PC-3 (cell line): Measurements from ENCODE around the gene KLF1. TPM values are rescaled to one million over a fixed set of nuclear protein-coding genes. Genes with fewer than 3 reads are reported as not detected.
A peak's percentile ranks its signal among the peaks of the same experiment; 100 is the strongest.

Experiments
- ATAC-seq: fragments of 200-7000 bp; cut with Tn5 transposase; 2 replicates; pipeline ENCODE4 v1.9.1; 2020; ENCODE audit warnings: mild to moderate bottlenecking, moderate library complexity
- BruUV-seq: library from RNA; stranded (reverse); fragments of 400-500 nt; replicated peaks from 2 replicates; lab custom pipeline; 2021; lab: Mats Ljungman, UMichigan
- CTCF ChIA-PET: fragments of 300-600 bp; sonication (Branson Sonifier 250); formaldehyde crosslinking; loops from one replicate; lab custom pipeline; 2022; ENCODE audit warnings: antibody characterized with exemption; lab: Charles Lee
- POLR2A ChIA-PET: fragments of 300-600 bp; sonication (Branson Sonifier 250); formaldehyde crosslinking; loops from one replicate; lab custom pipeline; 2022; ENCODE audit warnings: antibody characterized with exemption; ENCODE audit not compliant: unreplicated experiment; lab: Charles Lee
- DNase-seq: peaks from one replicate; pipeline ENCODE4 v3.0.0-alpha.2; 2015
- H2AFZ ChIP-seq: fragments of 300-600 bp; sonication (generic); 2 replicates; pipeline ENCODE4 v1.6.0; 2016; ENCODE audit warnings: antibody characterized with exemption, low read length
- H3F3A ChIP-seq: fragments of 300-600 bp; sonication (generic); one replicate; pipeline ENCODE4 v1.6.0; 2017; ENCODE audit warnings: antibody characterized with exemption, low read length, control low read depth, mild to moderate bottlenecking; ENCODE audit not compliant: unreplicated experiment
- H3K27ac ChIP-seq: fragments of 300-600 bp; sonication (generic); 2 replicates; pipeline ENCODE4 v1.5.1; 2016; ENCODE audit warnings: mild to moderate bottlenecking, low read length
- H3K27me3 ChIP-seq: fragments of 300-600 bp; sonication (generic); 2 replicates; pipeline ENCODE4 v1.6.1; 2016; ENCODE audit warnings: low read length, mixed read lengths
- H3K36me3 ChIP-seq: fragments of 300-600 bp; sonication (generic); 2 replicates; pipeline ENCODE4 v1.6.1; 2016; ENCODE audit warnings: low read depth, mixed run types, low read length, mixed read lengths
- H3K4me1 ChIP-seq: fragments of 300-600 bp; sonication (generic); 2 replicates; pipeline ENCODE4 v1.5.1; 2016; ENCODE audit warnings: low read length; ENCODE audit not compliant: insufficient read depth
- H3K4me2 ChIP-seq: fragments of 300-600 bp; sonication (generic); 2 replicates; pipeline ENCODE4 v1.6.0; 2016; ENCODE audit warnings: low read length
- H3K4me3 ChIP-seq: fragments of 300-600 bp; sonication (generic); 2 replicates; pipeline ENCODE4 v1.5.1; 2016; ENCODE audit warnings: mild to moderate bottlenecking, low read length, mixed read lengths
- H3K79me2 ChIP-seq: fragments of 300-600 bp; sonication (generic); 2 replicates; pipeline ENCODE4 v1.6.1; 2017; ENCODE audit warnings: low read length, mixed read lengths
- H3K9ac ChIP-seq: fragments of 300-600 bp; sonication (generic); 2 replicates; pipeline ENCODE4 v1.6.0; 2016; ENCODE audit warnings: mild to moderate bottlenecking, low read length
- H3K9me2 ChIP-seq: fragments of 300-600 bp; sonication (generic); replicated peaks from 2 replicates; pipeline ENCODE4 v1.6.1; 2016; ENCODE audit warnings: mixed run types, low read length, mixed read lengths
- H3K9me3 ChIP-seq: fragments of 300-600 bp; sonication (generic); 2 replicates; pipeline ENCODE4 v1.6.1; 2016; ENCODE audit warnings: low read length, mixed read lengths
- H4K20me1 ChIP-seq: fragments of 300-600 bp; sonication (generic); 2 replicates; pipeline ENCODE4 v1.6.1; 2016; ENCODE audit warnings: low read length, mixed read lengths
- CTCF ChIP-seq: fragments of 300-600 bp; sonication (generic); conservative IDR thresholded peaks from 2 replicates; pipeline ENCODE4 v1.5.1; 2017; ENCODE audit warnings: antibody characterized with exemption, low read depth, mild to moderate bottlenecking, low read length
- EZH2 ChIP-seq: fragments of 300-600 bp; sonication (generic); IDR thresholded peaks from one replicate; pipeline ENCODE4 v1.6.1; 2017; ENCODE audit warnings: antibody characterized with exemption, mild to moderate bottlenecking, low read length; ENCODE audit not compliant: unreplicated experiment
- EZH2phosphoT487 ChIP-seq: fragments of 300-600 bp; sonication (generic); IDR thresholded peaks from 2 replicates; pipeline ENCODE4 v1.6.1; 2018; ENCODE audit warnings: mild to moderate bottlenecking, antibody characterized with exemption, low read length, borderline replicate concordance
- intact Hi-C: fragments of 100-400 bp; cut with micrococcal nuclease; formaldehyde crosslinking; loops from 2 replicates; pipeline ENCODE4 v1.9.0; 2023
- total RNA-seq: library from RNA; depleted of rRNA; stranded (reverse); fragments of >200 nt; gene quantifications from 2 replicates; pipeline ENCODE4 v1.2.3, GENCODE V29; 2014

KLF1 gene
- total RNA-seq, 1 experiment from 2014 or later = not detected

GRCh38 chr19:12880551-12881171 is 6.3 kb downstream of the KLF1 start:
- BruUV-seq = TSS peak; percentile 68
- POLR2A ChIA-PET = no interaction called here
- Histone ChIP-seq H4K20me1 (no peaks in the 10 kb centered on the region), H3K9ac (peak overlapping the region; percentile 61), H3K9me3 (peaks cover 9% of the 10 kb centered on the region; the same call in 1 of the 2 replicates), H3K4me1 (peaks cover 7% of the 10 kb centered on the region; the same call in 1 of the 2 replicates), H3K36me3 (no peaks in the 10 kb centered on the region; the same call in 1 of the 2 replicates), H3K9me2 (no peaks in the 10 kb centered on the region), H3K27me3 (peaks cover 9% of the 10 kb centered on the region; the same call in 1 of the 2 replicates), H2AFZ (peak overlapping the region; percentile 92), H3F3A (no peaks in the 10 kb centered on the region), H3K79me2 (0 out of 2 replicates have a peak, but pooled peaks cover 4% of the 10 kb centered on the region), H3K4me2 (peak overlapping the region; percentile 93), H3K4me3 (peak overlapping the region; percentile 93), H3K27ac (no peak overlapping the region)
- DNase-seq = peak; percentile 25
- CTCF ChIA-PET = interaction anchor here (0.5 to 0.8 kb wide), 3 partner anchors 16 to 1069 kb away, joined by 3 to 5 read pairs (median 3); no protein-coding TSS in a partner anchor
- ATAC-seq = peak; percentile 60
- no peak for TF ChIP-seq EZH2phosphoT487
- no peak for TF ChIP-seq EZH2
- TF ChIP-seq CTCF = no peak
- intact Hi-C loops = no loop called here

- no peak overlapping the region for H3K9ac ChIP-seq
- peaks cover 6% of the 10 kb centered on the region; the same call in 1 of the 2 replicates for H3K4me1 ChIP-seq
- CTCF ChIA-PET = no interaction called here
- no TSS peak for BruUV-seq
- TF ChIP-seq CTCF (no peak), EZH2phosphoT487 (no peak), EZH2 (no peak)
- H3K79me2 ChIP-seq = no peaks in the 10 kb centered on the region
- DNase-seq (no peak), ATAC-seq (no peak)
- no peak overlapping the region for H2AFZ ChIP-seq
- no peaks in the 10 kb centered on the region for H3K36me3 ChIP-seq
- no peaks in the 10 kb centered on the region for H3K9me3 ChIP-seq
- no peak overlapping the region for H3K4me3 ChIP-seq
- no peak overlapping the region for H3K4me2 ChIP-seq
- intact Hi-C loops = no loop called here
- H3K27me3 ChIP-seq = no peaks in the 10 kb centered on the region
- H4K20me1 ChIP-seq = no peaks in the 10 kb centered on the region
- no peaks in the 10 kb centered on the region for H3K9me2 ChIP-seq
- no peak overlapping the region for H3K27ac ChIP-seq
- no peaks in the 10 kb centered on the region for H3F3A ChIP-seq
- POLR2A ChIA-PET = no interaction called here
Observed at GRCh38 chr19:12875086-12875485, 11.9 kb downstream of the KLF1 start.
